Measurements from ENCODE around the gene FUT4. TPM values are rescaled to one million over a fixed set of nuclear protein-coding genes. Genes with fewer than 3 reads are reported as not detected.

The FUT4 gene
- total RNA-seq, 2 donors from 2014 or later = 5.4 to 5.5 TPM

- Mint-ChIP-seq H3K4me1 (ENCODE audit: low read depth) (no peaks in the 10 kb centered on the region), H3K4me3 (no peak overlapping the region), H3K27me3 (ENCODE audit: low read depth) (no peaks in the 10 kb centered on the region), H3K27ac (no peak overlapping the region), H3K9me3 (no peaks in the 10 kb centered on the region), H3K36me3 (ENCODE audit: insufficient read depth in 2 of 2) (no peaks in the 10 kb centered on the region)
- DNase-seq (no peak), ATAC-seq (replicated peaks in 1 of 2) (no peak)
Measured at GRCh38 chr11:94584978-94585377, 41.3 kb downstream of the FUT4 start.

- ATAC-seq (replicated peaks in 1 of 2) = no peak
- Mint-ChIP-seq H3K27me3 (ENCODE audit: low read depth) (no peaks in the 10 kb centered on the region), H3K4me3 (no peak overlapping the region), H3K9me3 (no peaks in the 10 kb centered on the region), H3K27ac (no peak overlapping the region), H3K4me1 (ENCODE audit: low read depth) (no peaks in the 10 kb centered on the region), H3K36me3 (ENCODE audit: insufficient read depth in 2 of 2) (no peaks in the 10 kb centered on the region)
- DNase-seq = no peak
Measured at GRCh38 chr11:94585399-94585798, 41.7 kb downstream of the FUT4 start.

GRCh38 chr11:94586546-94586945, 42.8 kb downstream of the FUT4 start:
- Mint-ChIP-seq H3K36me3 (ENCODE audit: insufficient read depth in 2 of 2) (no peaks in the 10 kb centered on the region), H3K9me3 (no peaks in the 10 kb centered on the region), H3K4me1 (ENCODE audit: low read depth) (no peaks in the 10 kb centered on the region), H3K4me3 (no peak overlapping the region), H3K27me3 (ENCODE audit: low read depth) (no peaks in the 10 kb centered on the region), H3K27ac (no peak overlapping the region)
- ATAC-seq (replicated peaks in 1 of 2) (no peak), DNase-seq (no peak)

- no peak for ATAC-seq (replicated peaks in 1 of 2)
- no peak overlapping the region for H3K27ac Mint-ChIP-seq
- H3K9me3 Mint-ChIP-seq = no peaks in the 10 kb centered on the region
- H3K4me3 Mint-ChIP-seq = no peak overlapping the region
- no peaks in the 10 kb centered on the region for H3K27me3 Mint-ChIP-seq (ENCODE audit: low read depth)
- no peaks in the 10 kb centered on the region for H3K4me1 Mint-ChIP-seq (ENCODE audit: low read depth)
- no peaks in the 10 kb centered on the region for H3K36me3 Mint-ChIP-seq (ENCODE audit: insufficient read depth in 2 of 2)
- no peak for DNase-seq
Measured at GRCh38 chr11:94586978-94587377, 43.3 kb downstream of the FUT4 start.

GRCh38 chr11:94588366-94588942, 44.7 kb downstream of the FUT4 start:
- Mint-ChIP-seq H3K27me3 (ENCODE audit: low read depth) (no peaks in the 10 kb centered on the region), H3K27ac (no peak overlapping the region), H3K9me3 (no peaks in the 10 kb centered on the region), H3K4me3 (no peak overlapping the region), H3K36me3 (ENCODE audit: insufficient read depth in 2 of 2) (no peaks in the 10 kb centered on the region), H3K4me1 (ENCODE audit: low read depth) (no peaks in the 10 kb centered on the region)
- DNase-seq (no peak), ATAC-seq (replicated peaks in 1 of 2) (no peak)

DNA sequence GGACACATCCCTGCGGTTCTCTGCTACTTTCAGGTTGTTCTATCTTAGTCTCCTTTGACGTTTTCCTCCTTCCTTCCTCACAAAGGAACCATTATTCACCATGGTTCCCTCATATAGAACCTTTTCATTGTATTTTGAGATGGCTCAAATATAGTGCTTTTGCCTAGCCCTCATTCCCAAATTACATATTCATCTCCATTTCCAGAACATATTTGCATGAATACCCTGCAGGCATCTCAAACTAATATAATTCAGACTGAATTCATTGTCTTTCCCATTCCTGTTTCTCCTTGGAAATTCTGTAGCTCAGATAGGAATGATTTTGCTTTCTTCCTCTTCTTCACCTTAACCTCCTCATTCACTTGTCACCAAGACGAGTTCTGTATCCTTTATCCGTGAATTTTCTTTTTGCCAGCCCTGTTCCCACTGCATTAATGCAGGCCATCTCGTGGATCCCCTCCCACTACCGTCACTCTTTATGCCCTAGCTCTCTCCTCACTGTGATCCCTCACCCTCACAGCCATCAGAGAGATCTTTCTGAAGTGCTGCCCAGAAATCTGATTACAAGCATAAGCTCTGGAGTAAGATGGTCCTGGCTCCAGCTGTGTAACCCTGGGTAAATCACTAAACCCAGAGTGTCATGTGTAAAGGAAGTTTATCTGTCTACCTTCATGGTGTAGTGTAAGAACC, 46.8 kb downstream of the FUT4 start:
- H3K4me1 Mint-ChIP-seq (ENCODE audit: low read depth) = no peaks in the 10 kb centered on the region
- no peaks in the 10 kb centered on the region for H3K9me3 Mint-ChIP-seq
- ATAC-seq (replicated peaks in 1 of 2) = no peak
- DNase-seq = no peak
- no peaks in the 10 kb centered on the region for H3K36me3 Mint-ChIP-seq (ENCODE audit: insufficient read depth in 2 of 2)
- no peaks in the 10 kb centered on the region for H3K27me3 Mint-ChIP-seq (ENCODE audit: low read depth)
- H3K27ac Mint-ChIP-seq = no peak overlapping the region
- no peak overlapping the region for H3K4me3 Mint-ChIP-seq

- Mint-ChIP-seq H3K27me3 (ENCODE audit: low read depth) (no peaks in the 10 kb centered on the region), H3K36me3 (ENCODE audit: insufficient read depth in 2 of 2) (no peaks in the 10 kb centered on the region), H3K4me1 (ENCODE audit: low read depth) (no peaks in the 10 kb centered on the region), H3K4me3 (no peak overlapping the region), H3K9me3 (no peaks in the 10 kb centered on the region), H3K27ac (no peak overlapping the region)
- no peak for DNase-seq
- ATAC-seq (replicated peaks in 1 of 2) = no peak
Measured at GRCh38 chr11:94593030-94593429, 49.3 kb downstream of the FUT4 start.

DNA sequence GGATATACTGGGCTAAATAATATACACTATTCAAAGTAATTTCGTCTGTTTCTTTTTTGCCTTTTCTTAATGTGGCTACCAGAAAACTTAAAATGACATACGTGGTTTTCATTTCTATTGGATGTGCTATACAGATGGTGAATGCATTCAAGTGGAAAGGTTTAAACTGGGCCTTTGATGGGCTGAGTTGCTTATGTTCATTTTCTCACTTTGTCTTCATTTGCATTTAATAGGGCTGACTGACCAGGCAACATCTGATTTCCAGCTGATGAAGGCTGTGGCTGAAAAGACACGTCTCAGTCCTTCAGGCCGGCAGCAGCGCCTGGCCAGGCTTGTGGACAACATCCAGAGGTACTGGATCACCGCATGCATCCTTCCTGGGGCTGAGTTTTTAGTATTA, 51.4 kb downstream of the FUT4 start:
- no peaks in the 10 kb centered on the region for H3K27me3 Mint-ChIP-seq (ENCODE audit: low read depth)
- ATAC-seq (replicated peaks in 1 of 2) = no peak
- H3K27ac Mint-ChIP-seq = no peak overlapping the region
- no peak overlapping the region for H3K4me3 Mint-ChIP-seq
- no peaks in the 10 kb centered on the region for H3K9me3 Mint-ChIP-seq
- H3K36me3 Mint-ChIP-seq (ENCODE audit: insufficient read depth in 2 of 2) = no peaks in the 10 kb centered on the region
- no peaks in the 10 kb centered on the region for H3K4me1 Mint-ChIP-seq (ENCODE audit: low read depth)
- DNase-seq = no peak

GRCh38 chr11:94597896-94598295, 54.2 kb downstream of the FUT4 start:
- DNase-seq = no peak

More at GRCh38 chr11:94597896-94598295, 54.2 kb downstream of the FUT4 start:
- Mint-ChIP-seq H3K4me1 (ENCODE audit: low read depth) (no peaks in the 10 kb centered on the region), H3K27me3 (ENCODE audit: low read depth) (no peaks in the 10 kb centered on the region), H3K27ac (no peak overlapping the region), H3K9me3 (no peaks in the 10 kb centered on the region), H3K36me3 (ENCODE audit: insufficient read depth in 2 of 2) (no peaks in the 10 kb centered on the region), H3K4me3 (no peak overlapping the region)
- ATAC-seq (replicated peaks in 1 of 2) = no peak

Other genes with a start within 250 kb of the FUT4 start
- not detected for gene IZUMO1R, start 239.3 kb upstream of the FUT4 start, total RNA-seq
- under 1 TPM; 0.12 to 0.19 TPM for gene GPR83, start 142.5 kb upstream of the FUT4 start, total RNA-seq
- 10 to 100 TPM; 43.8 to 49.1 TPM for gene MRE11, start 50.1 kb upstream of the FUT4 start, total RNA-seq
- gene ANKRD49, start 49.9 kb upstream of the FUT4 start, total RNA-seq = 10 to 100 TPM; 24.2 to 28.1 TPM
- not detected for gene C11orf97, start 31.5 kb upstream of the FUT4 start, total RNA-seq
- 1 to 10 TPM; 1.1 to 1.6 TPM for gene PIWIL4, start 23.4 kb downstream of the FUT4 start, total RNA-seq
- gene AMOTL1, start 224.4 kb downstream of the FUT4 start, total RNA-seq = 1 to 10 TPM in 1 of 2 donors, under 1 TPM in 1; 0.67 to 2.8 TPM

Measured in activated T-cell treated with anti-CD3 and anti-CD28 coated beads, Interleukin-2, amount 50 U/mL, for 72 hours (primary cell).